Duodenal mucosa (tissue), 2 donors: ENCODE measurements around the gene ATOH7.
"Not testable (repeated sequence)": the region's sequence is repeated elsewhere in the genome, so short reads cannot be mapped to it uniquely, and the experiment has no call there.

Experiments used
- H3K27ac ChIP-seq: one replicate; pipeline ENCODE4 v1.7.0; 2013; ENCODE audit warnings: low read depth, low read length
- H3K27me3 ChIP-seq, 2 donors: one replicate each; pipeline ENCODE4 v1.7.0; 2013; ENCODE audit warnings: low read length in 2 of 2, control low read depth in 1 of 2; ENCODE audit not compliant: insufficient read depth in 2 of 2, control insufficient read depth in 1 of 2
- H3K36me3 ChIP-seq, 2 donors: one replicate each; pipeline ENCODE4 v1.7.0; 2013; ENCODE audit warnings: low read length in 2 of 2, control low read depth in 1 of 2; ENCODE audit not compliant: insufficient read depth in 2 of 2, control insufficient read depth in 1 of 2
- H3K4me1 ChIP-seq, 2 donors: one replicate each; pipeline ENCODE4 v1.7.0; 2013; ENCODE audit warnings: low read length in 2 of 2, control low read depth in 1 of 2; ENCODE audit not compliant: insufficient read depth in 2 of 2, control insufficient read depth in 1 of 2
- H3K4me3 ChIP-seq, 2 donors: one replicate each; pipeline ENCODE4 v1.7.0; 2013; ENCODE audit warnings: low read length in 2 of 2, low read depth in 1 of 2
- H3K9ac ChIP-seq, 2 donors: one replicate each; pipeline ENCODE4 v1.7.0; 2013; ENCODE audit warnings: low read length in 2 of 2, low read depth in 1 of 2
- H3K9me3 ChIP-seq, 2 donors: one replicate each; pipeline ENCODE4 v1.7.0; 2013; ENCODE audit warnings: low read length in 2 of 2, control low read depth in 1 of 2; ENCODE audit not compliant: control insufficient read depth in 1 of 2

Gene ATOH7

GRCh38 chr10:68221196-68221595, 10.7 kb downstream of the ATOH7 start:
- H3K9ac ChIP-seq, result no peak overlapping the region
- no peaks in the 10 kb centered on the region for H3K36me3 ChIP-seq

GRCh38 chr10:68218786-68219185, 13.1 kb downstream of the ATOH7 start:
- Histone ChIP-seq H3K9ac (no peak overlapping the region), H3K36me3 (no peaks in the 10 kb centered on the region), H3K4me3 (no peak overlapping the region), H3K27me3 (no peaks in the 10 kb centered on the region), H3K4me1 (no peaks in the 10 kb centered on the region), H3K9me3 (no peaks in the 10 kb centered on the region), H3K27ac (no peak overlapping the region)

More at GRCh38 chr10:68221196-68221595, 10.7 kb downstream of the ATOH7 start:
- Histone ChIP-seq H3K4me3 (no peak overlapping the region), H3K9me3 (no peaks in the 10 kb centered on the region), H3K27ac (no peak overlapping the region), H3K27me3 (no peaks in the 10 kb centered on the region), H3K4me1 (no peaks in the 10 kb centered on the region)

GRCh38 chr10:68212721-68213352, 19.1 kb downstream of the ATOH7 start:
- H3K4me1 ChIP-seq, result no peaks in the 10 kb centered on the region
- no peaks in the 10 kb centered on the region for H3K9me3 ChIP-seq
- no peak overlapping the region for H3K27ac ChIP-seq
- no peaks in the 10 kb centered on the region for H3K36me3 ChIP-seq
- no peaks in the 10 kb centered on the region for H3K27me3 ChIP-seq
- H3K4me3 ChIP-seq, result no peak overlapping the region
- no peak overlapping the region for H3K9ac ChIP-seq

GRCh38 chr10:68211669-68212068, 20.2 kb downstream of the ATOH7 start:
- Histone ChIP-seq H3K9me3 (no peaks in the 10 kb centered on the region), H3K4me1 (no peaks in the 10 kb centered on the region), H3K27me3 (no peaks in the 10 kb centered on the region), H3K27ac (no peak overlapping the region), H3K4me3 (no peak overlapping the region), H3K9ac (no peak overlapping the region), H3K36me3 (no peaks in the 10 kb centered on the region)

DNA sequence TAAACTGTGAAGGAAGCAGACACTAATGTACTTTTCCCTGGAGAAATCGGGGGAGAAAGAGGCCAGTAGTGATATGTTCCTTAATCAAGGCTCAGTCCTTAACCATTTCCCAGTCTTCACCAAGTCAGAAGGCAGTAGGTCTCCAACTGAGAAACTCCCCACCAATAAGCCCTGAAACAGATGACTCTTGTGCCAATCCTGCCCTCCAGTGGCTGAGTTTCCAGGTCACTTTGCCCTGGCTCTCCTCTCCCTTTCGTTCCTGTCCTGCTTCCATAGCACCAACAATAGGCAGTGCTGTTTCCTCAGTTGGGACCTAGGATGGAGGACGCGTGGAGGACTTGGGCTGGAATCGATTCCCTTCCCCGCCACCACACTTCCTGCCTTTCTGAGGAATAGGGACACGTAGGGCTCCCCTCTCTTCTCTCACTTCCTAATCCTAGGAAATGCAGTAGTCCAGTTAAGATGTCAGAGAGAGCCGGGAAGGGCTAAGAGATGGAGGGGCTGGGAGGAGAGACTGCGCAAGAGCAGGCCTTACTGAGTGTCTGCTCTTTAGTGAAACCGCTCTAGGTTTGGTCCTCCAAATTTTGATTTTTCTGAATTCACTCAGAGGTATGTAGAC, 23.4 kb downstream of the ATOH7 start:
- no peak overlapping the region for H3K27ac ChIP-seq
- H3K4me3 ChIP-seq, result no peak overlapping the region
- H3K9me3 ChIP-seq, result no peaks in the 10 kb centered on the region
- H3K36me3 ChIP-seq, result no peaks in the 10 kb centered on the region
- no peaks in the 10 kb centered on the region for H3K4me1 ChIP-seq
- no peak overlapping the region for H3K9ac ChIP-seq
- H3K27me3 ChIP-seq, result peaks cover 0 to 4% of the 10 kb centered on the region in 2 donors

DNA sequence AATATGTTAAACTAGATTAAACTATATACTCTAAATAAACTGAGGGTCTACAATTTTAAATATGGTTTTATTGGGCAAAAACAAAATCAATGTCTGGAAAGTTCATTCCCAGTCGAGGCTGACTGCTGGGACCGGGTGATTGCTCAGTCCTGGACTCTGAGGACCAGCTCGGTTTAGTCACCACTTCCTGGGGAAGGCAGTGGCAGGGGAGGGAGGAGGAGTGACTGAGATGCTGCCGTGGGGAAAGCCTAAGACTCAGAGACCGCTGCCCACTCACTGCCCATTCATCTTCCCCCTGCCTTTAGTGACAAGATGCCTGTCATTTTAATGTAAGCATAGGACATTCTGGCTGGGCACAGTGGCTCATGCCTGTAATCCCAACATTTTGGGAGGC, 29.0 kb downstream of the ATOH7 start:
- peaks cover 0 to 5% of the 10 kb centered on the region in 2 donors for H3K4me1 ChIP-seq
- H3K36me3 ChIP-seq, result no peaks in the 10 kb centered on the region
- H3K27ac ChIP-seq, result no peak overlapping the region
- no peaks in the 10 kb centered on the region for H3K9me3 ChIP-seq
- H3K27me3 ChIP-seq, result peaks cover 0 to 4% of the 10 kb centered on the region in 2 donors
- no peak overlapping the region for H3K4me3 ChIP-seq
- H3K9ac ChIP-seq, result no peak overlapping the region

- no peaks in the 10 kb centered on the region for H3K27me3 ChIP-seq
- H3K27ac ChIP-seq, result no peak overlapping the region
- H3K36me3 ChIP-seq, result no peaks in the 10 kb centered on the region
- no peak overlapping the region for H3K9ac ChIP-seq
- H3K4me1 ChIP-seq, result peaks cover 0 to 5% of the 10 kb centered on the region in 2 donors
- no peak overlapping the region for H3K4me3 ChIP-seq
- no peaks in the 10 kb centered on the region for H3K9me3 ChIP-seq
Measured at GRCh38 chr10:68196701-68197100, 35.2 kb downstream of the ATOH7 start.

- H3K4me1 ChIP-seq, H3K27ac ChIP-seq, H3K9ac ChIP-seq, H3K36me3 ChIP-seq, H3K27me3 ChIP-seq, H3K9me3 ChIP-seq, H3K4me3 ChIP-seq: not testable (repeated sequence)
Measured at GRCh38 chr10:68195776-68196175, 36.1 kb downstream of the ATOH7 start.

GRCh38 chr10:68194290-68194689, 37.6 kb downstream of the ATOH7 start:
- no peak overlapping the region for H3K9ac ChIP-seq
- no peak overlapping the region for H3K4me3 ChIP-seq
- H3K27ac ChIP-seq, result no peak overlapping the region
- H3K27me3 ChIP-seq, result no peaks in the 10 kb centered on the region
- H3K36me3 ChIP-seq, result no peaks in the 10 kb centered on the region
- H3K9me3 ChIP-seq, result no peaks in the 10 kb centered on the region
- H3K4me1 ChIP-seq, result peaks cover 0 to 3% of the 10 kb centered on the region in 2 donors

GRCh38 chr10:68192113-68192512, 39.8 kb downstream of the ATOH7 start:
- Histone ChIP-seq H3K4me1 (no peaks in the 10 kb centered on the region), H3K9ac (no peak overlapping the region), H3K36me3 (no peaks in the 10 kb centered on the region)

More at GRCh38 chr10:68192113-68192512, 39.8 kb downstream of the ATOH7 start:
- Histone ChIP-seq H3K27ac (no peak overlapping the region), H3K4me3 (no peak overlapping the region), H3K9me3 (no peaks in the 10 kb centered on the region), H3K27me3 (no peaks in the 10 kb centered on the region)
